Epidermal melanocyte (primary cell): ENCODE measurements around the gene PRKD2.
"Not testable (repeated sequence)": the region's sequence is repeated elsewhere in the genome, so short reads cannot be mapped to it uniquely, and the experiment has no call there.

Experiments
- DNase-seq: peaks from one replicate; pipeline ENCODE4 v3.0.0; 2011; ENCODE audit warnings: low spot score; ENCODE audit not compliant: insufficient read length

The PRKD2 gene

GRCh38 chr19:46634656-46635218, 82.2 kb downstream of the PRKD2 start:
- DNase-seq: no peak

GRCh38 chr19:46634045-46634655, 82.8 kb downstream of the PRKD2 start:
- peak; percentile 79 for DNase-seq

GRCh38 chr19:46633130-46633529, 83.8 kb downstream of the PRKD2 start:
- DNase-seq: no peak

DNA sequence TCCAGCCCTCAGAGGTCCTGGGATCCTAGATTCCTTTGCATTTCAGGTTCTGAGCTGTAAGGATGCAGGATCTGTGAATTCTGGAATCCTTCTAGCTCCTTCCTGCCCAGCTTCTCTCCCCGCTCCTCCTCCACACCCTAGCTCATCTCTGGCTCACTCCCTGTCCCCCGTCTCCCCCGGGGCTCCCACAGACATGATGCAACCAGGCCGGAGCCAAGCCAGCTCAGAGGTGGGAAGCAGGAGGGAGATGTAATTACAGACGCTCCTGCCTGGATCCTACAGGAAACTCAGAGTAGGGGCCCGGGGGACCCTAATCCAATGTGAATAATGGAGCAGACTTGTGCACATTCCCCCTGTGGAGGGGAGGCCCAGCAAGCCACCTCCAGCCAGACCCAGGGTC, 85.4 kb downstream of the PRKD2 start:
- no peak for DNase-seq

DNA sequence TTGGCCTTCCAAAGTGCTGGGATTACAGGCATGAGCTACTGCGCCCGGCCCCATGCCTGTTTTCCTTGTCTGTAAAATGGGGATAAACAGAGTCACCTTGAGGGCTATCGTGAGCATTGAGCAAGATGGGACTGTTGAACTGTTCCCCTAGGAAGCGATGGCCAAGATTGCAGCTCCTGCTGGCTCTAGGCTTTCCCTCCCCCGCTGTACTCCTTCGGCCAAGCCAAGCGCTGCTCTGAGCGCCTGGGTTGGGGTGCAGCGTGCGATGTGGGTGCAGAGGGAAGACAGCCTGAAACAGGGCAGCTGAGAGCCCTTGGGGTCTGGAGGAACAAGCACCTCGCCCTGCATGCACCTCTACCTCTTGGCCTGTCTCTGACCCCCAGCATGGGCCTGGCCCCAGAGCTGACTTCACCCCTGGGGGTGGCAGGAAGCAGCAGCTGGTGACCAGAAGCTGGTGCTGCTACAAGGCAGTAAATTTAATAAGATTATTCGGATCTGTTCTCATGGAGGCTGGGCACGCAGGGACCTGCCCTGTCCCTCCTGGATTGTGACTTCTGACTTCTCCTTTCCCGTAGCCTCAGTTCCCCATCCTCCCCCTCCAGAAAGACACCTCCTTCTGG, 86.2 kb downstream of the PRKD2 start:
- no peak for DNase-seq

DNA sequence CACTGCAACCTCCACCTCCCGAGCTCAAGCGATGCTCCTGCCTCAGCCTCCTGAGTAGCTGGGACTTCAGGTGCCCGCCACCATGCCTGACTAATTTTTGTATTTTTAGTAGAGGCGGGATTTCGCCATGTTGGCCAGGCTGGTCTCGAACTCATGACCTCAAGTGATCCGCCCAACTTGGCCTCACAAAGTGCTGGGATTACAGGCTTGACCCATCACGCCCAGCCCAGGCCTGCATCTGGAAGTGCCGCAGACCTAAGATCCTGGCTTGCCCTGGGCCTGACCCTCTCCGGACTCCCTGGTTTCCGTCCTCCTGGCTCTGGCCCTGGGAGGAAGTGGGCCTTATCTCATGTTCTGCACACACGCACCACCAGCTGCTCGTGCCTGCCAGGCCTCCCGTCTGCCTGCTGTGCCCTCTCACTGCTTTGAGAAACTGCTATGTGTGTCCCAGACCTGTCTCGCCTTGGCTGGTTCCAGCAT, 87.3 kb downstream of the PRKD2 start:
- no peak for DNase-seq

GRCh38 chr19:46628970-46629369, 87.9 kb downstream of the PRKD2 start:
- not testable (repeated sequence) for DNase-seq

DNA sequence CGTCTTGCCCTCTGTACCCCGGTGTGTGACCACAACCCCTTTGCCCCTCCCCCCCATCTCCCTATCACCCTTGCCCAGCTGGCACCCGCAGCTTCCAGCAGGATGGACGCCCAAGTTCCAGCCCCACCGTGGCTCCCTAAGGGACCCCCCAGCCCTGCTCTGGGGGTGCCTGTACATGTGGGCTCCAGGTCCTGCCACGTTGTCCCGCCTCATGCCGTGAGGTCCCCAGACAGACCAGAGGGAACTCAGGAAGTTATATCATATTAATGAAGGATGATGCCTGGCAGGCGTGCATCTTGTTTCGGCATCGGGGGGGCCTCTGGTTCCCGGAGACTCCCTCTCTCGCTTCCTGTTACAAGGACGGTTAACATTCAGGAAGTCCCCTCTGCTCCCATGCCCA, 90.5 kb downstream of the PRKD2 start:
- no peak for DNase-seq

- no peak for DNase-seq
Observed at GRCh38 chr19:46625731-46626130, 91.2 kb downstream of the PRKD2 start.

GRCh38 chr19:46624958-46625661, 91.8 kb downstream of the PRKD2 start, which contains the start of gene PTGIR:
PTGIR (minus strand) TSS chr19:46625089; CDS start chr19:46624225, 864 bp downstream.
- DNase-seq: no peak
